GM19455 (cell line): ENCODE results near the gene CPED1.
"Not testable (repeated sequence)": the region's sequence is repeated elsewhere in the genome, so short reads cannot be mapped to it uniquely, and the experiment has no call there.

Experiments
- ATAC-seq: cut with Tn5 transposase; IDR thresholded peaks from one replicate; pipeline ENCODE4 v1.9.1; 2021; ENCODE audit not compliant: unreplicated experiment

CPED1 gene

GRCh38 chr7:121274467-121274866, 286.0 kb downstream of the CPED1 start:
- ATAC-seq: no peak

GRCh38 chr7:121275204-121275603, 286.7 kb downstream of the CPED1 start:
- no peak for ATAC-seq

DNA sequence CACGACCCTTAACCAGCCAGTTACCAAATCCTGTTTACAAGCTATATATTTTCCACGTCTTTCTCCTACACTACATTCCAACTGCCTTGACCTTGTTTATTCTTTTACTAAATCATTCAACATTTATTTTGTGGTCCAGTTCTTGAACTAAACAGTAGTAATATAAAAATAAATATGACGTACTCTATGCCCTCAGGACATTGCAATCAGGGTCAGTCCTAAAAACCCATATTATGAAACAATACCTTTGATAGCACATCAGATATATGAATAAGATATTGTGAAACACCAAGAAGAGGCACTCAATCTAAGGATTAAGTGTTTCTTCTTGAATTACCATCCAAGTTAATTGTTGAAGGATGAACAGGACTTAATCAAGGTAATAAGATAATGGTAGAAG, 287.8 kb downstream of the CPED1 start:
- ATAC-seq: no peak

DNA sequence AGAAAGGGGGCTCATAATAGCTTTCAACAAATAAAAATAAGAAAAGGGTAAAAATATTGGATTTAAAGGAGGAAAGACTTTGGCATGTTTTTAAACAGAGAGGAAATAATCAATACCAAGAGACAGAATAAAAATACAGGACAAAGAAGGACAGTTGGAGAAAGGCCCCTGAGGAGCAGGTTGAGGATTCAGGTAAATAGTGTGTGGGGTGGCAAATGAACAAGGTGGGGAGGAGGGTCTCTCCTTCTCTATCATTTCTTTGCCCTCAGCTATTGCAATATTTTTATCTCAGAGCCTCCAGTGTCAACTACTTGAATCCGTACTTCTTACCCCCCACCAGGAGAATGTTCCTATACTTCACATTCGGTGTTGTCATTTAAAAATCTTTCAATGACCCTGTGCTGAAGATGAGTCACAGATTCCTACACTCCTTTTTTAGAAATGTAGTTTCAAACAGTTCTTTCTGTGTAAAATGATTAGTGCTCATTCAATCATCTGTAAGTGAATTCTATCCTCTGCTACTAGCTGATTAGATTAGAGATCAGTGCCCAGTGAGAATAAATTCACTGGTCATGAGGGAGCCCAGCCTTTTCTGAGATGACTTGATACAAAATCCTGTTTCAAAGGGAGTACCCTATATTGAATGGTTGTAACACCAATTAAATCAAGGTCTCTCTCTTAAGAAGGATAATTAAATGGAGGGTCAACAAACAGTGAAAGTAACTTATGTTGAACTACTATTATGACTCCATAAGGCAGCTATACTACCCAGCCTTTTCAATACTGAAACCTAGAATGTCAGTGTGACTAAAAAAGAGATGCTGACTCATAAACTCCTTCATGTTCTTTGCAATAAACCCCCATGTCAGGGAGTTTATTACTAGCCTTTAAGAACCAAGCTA, 289.9 kb downstream of the CPED1 start:
- ATAC-seq: peak; percentile 100

- no peak for ATAC-seq
These were observed 290.6 kb downstream of the CPED1 start for GRCh38 chr7:121279060-121279620.

DNA sequence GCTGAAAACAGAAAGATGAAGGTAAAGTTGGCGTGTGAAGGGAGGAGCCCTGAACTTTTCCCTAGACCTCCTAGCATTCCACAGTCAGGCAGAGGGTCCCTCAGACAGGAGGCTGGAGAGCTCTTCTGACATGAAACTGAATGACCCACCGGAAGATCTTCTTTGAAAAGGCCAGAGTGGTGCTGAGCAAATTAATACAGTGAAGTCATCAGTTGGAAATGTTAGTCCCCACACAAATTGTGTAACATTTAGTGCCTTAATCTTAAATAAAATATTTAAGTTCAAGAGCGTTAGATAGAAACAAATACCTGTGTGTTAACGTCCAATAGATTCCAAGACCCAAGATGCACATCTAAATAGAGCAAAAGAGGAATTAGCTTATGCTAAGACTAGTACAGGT, 291.3 kb downstream of the CPED1 start:
- no peak for ATAC-seq

- ATAC-seq: no peak
These were observed 292.1 kb downstream of the CPED1 start for GRCh38 chr7:121280656-121281055.

- ATAC-seq: no peak
These were observed 293.6 kb downstream of the CPED1 start for GRCh38 chr7:121282129-121282528.

- ATAC-seq: no peak
These were observed 296.7 kb downstream of the CPED1 start for GRCh38 chr7:121285066-121285667.

DNA sequence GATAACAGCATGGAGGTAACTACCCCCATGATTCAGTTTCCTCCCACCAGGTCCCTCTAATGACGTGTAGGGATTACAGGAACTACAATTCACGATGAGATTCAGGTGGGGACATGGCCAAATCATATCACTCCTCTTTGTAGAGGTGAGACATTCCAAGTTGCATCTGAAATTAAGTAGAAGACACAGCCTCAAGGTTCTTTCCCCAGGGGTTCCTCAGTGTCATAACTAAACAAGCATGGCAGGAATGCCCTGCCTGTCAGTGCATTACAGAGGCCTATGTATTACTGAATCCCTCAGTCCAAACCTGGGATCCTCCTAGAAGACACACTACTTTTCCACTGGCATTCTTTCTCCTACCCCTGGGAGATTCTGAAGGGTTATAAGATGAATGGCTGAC, 297.7 kb downstream of the CPED1 start:
- ATAC-seq: no peak

DNA sequence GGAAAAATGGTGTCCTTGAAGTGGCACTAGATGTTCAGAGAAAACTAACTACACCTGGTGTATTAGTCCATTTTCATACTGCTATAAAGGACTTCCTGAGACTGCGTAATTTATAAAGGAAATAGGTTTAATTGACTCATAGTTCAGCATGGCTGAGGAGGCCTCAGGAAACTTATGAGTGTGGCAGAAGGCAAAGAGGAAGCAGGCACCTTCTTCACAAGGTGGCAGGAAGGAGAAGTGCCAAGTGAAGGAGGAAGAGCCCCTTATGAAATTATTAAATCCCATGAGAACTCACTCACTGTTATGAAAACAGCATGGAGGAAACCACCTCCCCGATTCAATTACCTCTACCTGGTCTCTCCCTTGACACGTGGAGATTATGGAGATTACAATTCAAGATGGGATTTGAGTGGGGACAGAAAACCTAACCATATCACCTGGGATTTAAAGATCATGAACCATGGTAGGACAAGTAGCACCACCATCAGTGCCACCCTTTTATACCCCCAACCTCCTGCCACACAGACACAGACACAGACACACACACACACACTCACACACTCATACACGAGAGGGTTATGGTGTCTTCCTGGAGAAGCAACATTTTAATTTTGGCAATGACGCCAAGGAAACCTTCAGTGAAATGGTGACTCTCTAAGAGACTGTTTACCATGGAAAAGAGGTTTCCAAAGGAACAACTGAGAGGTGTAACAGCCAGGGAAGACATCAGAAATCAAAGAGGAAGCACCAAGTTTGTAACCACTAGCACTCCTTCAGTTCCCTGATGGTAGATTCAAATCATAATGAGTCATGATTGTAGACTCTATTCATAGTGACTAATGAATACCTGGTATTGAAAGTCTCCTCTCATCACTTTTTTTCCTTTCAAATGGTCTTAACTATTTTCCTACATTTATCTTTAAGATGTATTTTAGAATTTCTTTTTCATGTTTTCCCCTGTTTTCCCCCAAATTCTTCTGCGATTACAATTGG, 298.5 kb downstream of the CPED1 start:
- no peak for ATAC-seq

DNA sequence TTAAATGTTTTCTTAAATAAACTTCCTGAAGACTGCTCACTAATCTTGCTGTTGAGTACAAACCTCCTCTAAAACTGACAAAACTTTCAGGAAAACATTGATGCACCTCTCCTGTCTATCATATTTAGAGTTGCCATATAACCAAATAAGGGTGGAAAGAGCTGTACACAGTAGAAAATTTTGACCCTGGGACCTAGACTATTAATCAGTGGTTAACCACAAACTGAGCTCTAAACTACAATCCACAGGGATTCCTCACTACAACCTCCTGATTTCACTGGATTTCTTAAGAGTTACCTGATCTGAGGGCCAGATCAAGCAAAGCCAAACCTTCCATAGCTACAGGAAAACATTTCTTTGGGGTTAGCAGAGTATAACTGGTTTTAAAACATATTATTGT, 300.4 kb downstream of the CPED1 start:
- no peak for ATAC-seq

- ATAC-seq: not testable (repeated sequence)
These were observed 301.4 kb downstream of the CPED1 start for GRCh38 chr7:121289930-121290329.

DNA sequence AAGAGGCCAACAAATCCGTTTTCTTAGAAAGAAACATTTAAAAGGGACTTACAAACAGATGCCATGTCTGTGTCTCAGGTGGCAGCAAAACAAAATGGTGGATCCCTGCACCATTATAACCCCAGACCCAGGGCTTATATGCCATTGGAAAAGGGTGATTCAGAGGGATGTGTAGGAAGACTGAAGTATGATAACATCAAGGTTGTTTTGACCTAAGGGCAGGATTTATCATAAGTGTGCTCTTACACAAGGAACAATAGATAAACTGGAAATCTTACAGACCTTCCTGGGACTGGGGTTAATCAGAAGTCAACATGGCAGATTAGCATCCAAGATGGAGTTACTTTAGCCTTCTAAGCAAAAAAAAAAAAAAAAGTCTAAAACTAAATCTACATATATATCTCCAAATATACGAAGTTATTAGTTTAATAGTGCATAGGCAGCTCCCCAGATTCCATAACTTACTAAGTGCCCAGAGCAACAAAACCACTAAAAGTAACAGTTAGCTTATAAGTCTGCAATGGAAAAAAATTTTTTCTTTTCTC, 306.0 kb downstream of the CPED1 start:
- no peak for ATAC-seq

DNA sequence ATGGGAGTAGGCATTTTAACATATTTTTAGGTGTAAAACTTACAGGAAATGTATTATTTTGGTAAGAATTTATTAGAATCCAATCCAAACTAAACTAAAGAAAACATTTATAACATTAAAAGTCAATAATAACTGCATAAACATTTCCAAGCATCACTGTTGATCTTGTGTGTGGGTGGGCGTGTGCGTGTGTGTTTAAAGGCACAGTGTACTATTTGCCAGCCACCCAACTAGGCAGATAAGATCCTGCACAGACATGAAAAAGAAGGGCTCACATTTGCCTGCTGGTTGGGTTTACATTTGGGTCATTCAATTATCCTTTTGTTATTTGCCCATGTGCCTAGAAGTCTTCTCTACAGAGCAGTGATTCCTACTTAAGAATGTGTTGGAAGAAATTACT, 309.3 kb downstream of the CPED1 start:
- no peak for ATAC-seq

DNA sequence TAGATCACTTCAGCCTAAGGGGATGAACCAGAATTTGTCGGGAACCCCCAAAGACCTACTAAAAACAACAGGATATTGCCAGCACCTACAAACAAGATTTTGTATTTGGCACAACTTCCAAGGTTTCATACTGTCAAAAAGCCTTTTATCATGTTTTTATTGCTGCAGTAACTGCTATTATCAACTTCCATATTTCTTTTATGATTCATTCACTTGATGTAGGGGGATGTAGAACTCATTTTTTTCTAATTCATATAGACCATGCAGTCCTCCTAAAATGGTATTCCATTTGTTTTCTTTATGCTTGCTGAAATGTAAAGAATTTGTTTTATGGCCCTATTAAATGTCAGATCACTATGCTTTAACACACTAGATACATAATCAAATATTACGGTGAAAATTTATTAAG, 310.3 kb downstream of the CPED1 start:
- ATAC-seq: no peak

- no peak for ATAC-seq
These were observed 312.3 kb downstream of the CPED1 start for GRCh38 chr7:121300685-121301420.

GRCh38 chr7:121301446-121302213, 313.1 kb downstream of the CPED1 start:
- ATAC-seq: no peak

- ATAC-seq: peak; percentile 92
These were observed 313.8 kb downstream of the CPED1 start for GRCh38 chr7:121302214-121302745.
